T-helper 1 cell treated with Interleukin-12 subunit alpha and Interleukin-12 subunit beta and Interleukin-4 antibody, amounts not matched to agents 30 μg/mL and 1 μg/mL, for 36 hours (primary cell): ENCODE results near the gene FER1L5.

ENCODE experiments used
- H3K27ac Mint-ChIP-seq: one replicate; pipeline ENCODE4 v1.8.0; 2021; ENCODE audit warnings: mild to moderate bottlenecking, mixed read lengths
- H3K27me3 Mint-ChIP-seq: one replicate; pipeline ENCODE4 v1.8.0; 2021; ENCODE audit warnings: low read depth, mixed read lengths
- H3K36me3 Mint-ChIP-seq: one replicate; pipeline ENCODE4 v1.8.0; 2021; ENCODE audit warnings: low read depth, mixed read lengths
- H3K4me1 Mint-ChIP-seq: one replicate; pipeline ENCODE4 v1.8.0; 2021; ENCODE audit warnings: low read depth, mixed read lengths
- H3K4me3 Mint-ChIP-seq: one replicate; pipeline ENCODE4 v1.8.0; 2021; ENCODE audit warnings: mild to moderate bottlenecking, moderate library complexity, mixed read lengths
- H3K9me3 Mint-ChIP-seq: one replicate; pipeline ENCODE4 v1.8.0; 2021; ENCODE audit warnings: mixed read lengths

FER1L5 gene

GRCh38 chr2:96716388-96716787 lies 73.8 kb downstream of the FER1L5 start:
- no peak overlapping the region for H3K27ac Mint-ChIP-seq
- peaks cover 10% of the 10 kb centered on the region for H3K36me3 Mint-ChIP-seq
- no peaks in the 10 kb centered on the region for H3K9me3 Mint-ChIP-seq
- H3K27me3 Mint-ChIP-seq = no peaks in the 10 kb centered on the region
- no peak overlapping the region for H3K4me3 Mint-ChIP-seq
- H3K4me1 Mint-ChIP-seq = no peaks in the 10 kb centered on the region

DNA sequence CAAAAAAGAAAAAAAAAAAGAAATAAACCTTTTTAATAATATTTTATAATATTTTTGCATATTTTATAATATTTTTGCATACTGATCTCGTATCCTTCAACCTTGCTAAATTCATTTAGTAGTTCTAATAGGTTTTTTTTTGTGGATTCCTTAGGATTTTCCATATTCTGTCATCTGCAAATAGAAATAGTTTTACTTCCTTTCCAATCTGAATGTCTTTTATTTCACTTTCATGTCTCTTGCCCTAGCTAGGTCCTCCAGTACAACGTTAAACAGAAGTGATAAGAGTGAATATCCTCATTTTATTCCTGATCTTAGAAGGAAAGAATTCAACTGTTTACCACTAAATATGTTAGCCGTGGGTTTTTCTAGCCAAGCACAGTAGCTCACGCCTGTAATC lies 83.6 kb downstream of the FER1L5 start:
- H3K4me3 Mint-ChIP-seq = no peak overlapping the region
- H3K9me3 Mint-ChIP-seq = no peaks in the 10 kb centered on the region
- H3K36me3 Mint-ChIP-seq = peaks cover 17% of the 10 kb centered on the region
- peaks cover 2% of the 10 kb centered on the region for H3K4me1 Mint-ChIP-seq
- H3K27ac Mint-ChIP-seq = no peak overlapping the region
- no peaks in the 10 kb centered on the region for H3K27me3 Mint-ChIP-seq

DNA sequence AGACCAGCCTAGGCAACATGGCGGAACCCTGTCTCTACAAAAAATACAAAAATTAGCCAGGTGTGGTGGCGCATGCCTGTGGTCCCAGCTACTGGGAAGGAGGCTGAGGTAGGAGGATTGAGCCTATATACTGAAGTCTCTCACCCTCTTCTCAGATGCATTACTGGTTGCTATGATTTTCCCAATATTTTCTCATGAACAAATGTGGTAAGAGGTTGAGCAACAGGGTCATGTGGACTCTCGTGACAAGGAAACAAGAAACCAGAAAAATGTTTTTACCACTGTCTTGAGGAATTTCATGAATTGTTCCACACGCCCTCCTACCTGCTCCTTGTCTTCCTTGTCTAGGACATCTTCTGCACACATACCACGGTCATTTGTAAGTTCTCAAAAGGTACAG lies 84.9 kb downstream of the FER1L5 start:
- Mint-ChIP-seq H3K4me1 (peaks cover 2% of the 10 kb centered on the region), H3K27me3 (no peaks in the 10 kb centered on the region), H3K27ac (no peak overlapping the region), H3K4me3 (no peak overlapping the region), H3K36me3 (peaks cover 18% of the 10 kb centered on the region), H3K9me3 (no peaks in the 10 kb centered on the region)

DNA sequence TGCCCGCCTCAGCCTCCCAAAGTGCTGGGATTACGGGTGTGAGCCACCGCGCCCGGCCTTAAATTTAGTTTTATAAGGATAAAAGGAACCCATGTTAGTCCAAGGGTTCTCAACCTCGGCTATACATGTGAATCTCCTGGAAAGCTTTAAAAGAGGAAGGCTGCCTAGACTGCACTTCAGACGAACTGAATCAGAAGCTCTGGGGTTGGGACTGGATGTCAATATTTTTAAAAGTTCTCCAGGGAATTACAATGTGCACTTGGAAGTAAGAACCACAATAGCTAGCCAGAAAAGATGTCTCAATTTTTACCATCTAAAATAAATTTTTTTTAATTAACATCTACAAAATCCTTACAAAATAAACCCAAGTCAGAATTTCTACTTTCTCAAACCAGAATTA lies 87.2 kb downstream of the FER1L5 start:
- no peaks in the 10 kb centered on the region for H3K9me3 Mint-ChIP-seq
- H3K27ac Mint-ChIP-seq = no peak overlapping the region
- H3K27me3 Mint-ChIP-seq = no peaks in the 10 kb centered on the region
- H3K4me3 Mint-ChIP-seq = no peak overlapping the region
- peaks cover 4% of the 10 kb centered on the region for H3K4me1 Mint-ChIP-seq
- peaks cover 29% of the 10 kb centered on the region for H3K36me3 Mint-ChIP-seq

- H3K27ac Mint-ChIP-seq = peak overlapping the region; percentile 5
- no peak overlapping the region for H3K4me3 Mint-ChIP-seq
- H3K36me3 Mint-ChIP-seq = peaks cover 29% of the 10 kb centered on the region
- no peaks in the 10 kb centered on the region for H3K9me3 Mint-ChIP-seq
- peaks cover 4% of the 10 kb centered on the region for H3K4me1 Mint-ChIP-seq
- no peaks in the 10 kb centered on the region for H3K27me3 Mint-ChIP-seq
These were observed 87.6 kb downstream of the FER1L5 start for GRCh38 chr2:96730212-96730611.

- no peak overlapping the region for H3K4me3 Mint-ChIP-seq
- peaks cover 25% of the 10 kb centered on the region for H3K36me3 Mint-ChIP-seq
- no peak overlapping the region for H3K27ac Mint-ChIP-seq
- H3K9me3 Mint-ChIP-seq = no peaks in the 10 kb centered on the region
- H3K4me1 Mint-ChIP-seq = peaks cover 15% of the 10 kb centered on the region
- no peaks in the 10 kb centered on the region for H3K27me3 Mint-ChIP-seq
These were observed 91.4 kb downstream of the FER1L5 start for GRCh38 chr2:96733931-96734330.

GRCh38 chr2:96734880-96735583 lies 92.5 kb downstream of the FER1L5 start:
- no peak overlapping the region for H3K27ac Mint-ChIP-seq
- no peaks in the 10 kb centered on the region for H3K9me3 Mint-ChIP-seq
- H3K36me3 Mint-ChIP-seq = peaks cover 25% of the 10 kb centered on the region
- peaks cover 18% of the 10 kb centered on the region for H3K4me1 Mint-ChIP-seq
- H3K27me3 Mint-ChIP-seq = no peaks in the 10 kb centered on the region
- no peak overlapping the region for H3K4me3 Mint-ChIP-seq

GRCh38 chr2:96737251-96737650 lies 94.7 kb downstream of the FER1L5 start:
- Mint-ChIP-seq H3K9me3 (no peaks in the 10 kb centered on the region), H3K4me3 (no peak overlapping the region), H3K36me3 (peaks cover 16% of the 10 kb centered on the region), H3K27me3 (peaks cover 3% of the 10 kb centered on the region), H3K4me1 (peaks cover 23% of the 10 kb centered on the region), H3K27ac (no peak overlapping the region)

- Mint-ChIP-seq H3K4me1 (peaks cover 24% of the 10 kb centered on the region), H3K9me3 (no peaks in the 10 kb centered on the region), H3K36me3 (peaks cover 15% of the 10 kb centered on the region), H3K4me3 (no peak overlapping the region), H3K27ac (peak overlapping the region; percentile 41), H3K27me3 (peaks cover 3% of the 10 kb centered on the region)
These were observed 95.3 kb downstream of the FER1L5 start for GRCh38 chr2:96737831-96738230.

- Mint-ChIP-seq H3K4me3 (peak overlapping the region; percentile 93), H3K4me1 (peaks cover 25% of the 10 kb centered on the region), H3K36me3 (peaks cover 4% of the 10 kb centered on the region), H3K27me3 (peaks cover 3% of the 10 kb centered on the region), H3K27ac (peak overlapping the region; percentile 84), H3K9me3 (no peaks in the 10 kb centered on the region)
These were observed 96.6 kb downstream of the FER1L5 start for GRCh38 chr2:96739076-96739632.

DNA sequence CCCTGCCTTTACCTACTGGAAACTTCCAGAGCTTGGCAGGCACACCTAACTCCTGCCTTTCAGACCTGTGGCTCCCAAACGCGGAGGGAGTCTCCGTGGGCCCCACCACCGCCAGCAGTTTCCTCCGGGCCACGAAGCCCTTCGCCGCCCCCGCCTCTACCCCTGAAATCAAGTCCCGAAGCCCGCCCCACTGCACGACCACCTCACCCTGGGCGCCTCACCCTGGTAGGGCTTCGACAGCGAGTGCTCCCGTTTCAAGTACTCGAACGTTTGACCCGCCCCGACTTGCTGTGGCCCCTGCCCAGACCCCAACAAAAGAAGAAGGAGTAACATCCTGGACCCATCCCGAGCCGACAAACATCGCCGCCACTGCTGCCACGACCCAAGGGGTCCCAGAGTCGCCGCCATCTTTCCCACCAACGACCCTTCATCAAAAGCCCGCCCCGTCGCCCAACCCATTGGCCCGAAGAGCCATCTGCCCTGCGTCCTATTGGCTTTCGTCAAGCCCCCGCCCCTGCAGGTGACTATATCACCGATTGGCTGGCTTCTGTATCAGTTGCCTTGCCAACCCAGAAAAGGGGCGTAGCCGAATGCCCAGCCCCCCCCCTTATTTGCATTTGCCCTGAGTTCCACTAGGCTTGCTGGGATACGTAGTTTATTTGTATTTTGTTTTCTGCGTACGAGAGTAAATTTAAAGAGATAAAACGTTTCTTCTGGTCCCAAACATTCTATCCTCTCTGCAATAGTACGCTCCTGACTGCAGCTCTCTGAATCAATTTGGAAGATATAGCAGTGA lies 97.3 kb downstream of the FER1L5 start, which contains the start of gene LMAN2L:
Gene LMAN2L (minus strand): TSS at position 432 of the 796 bp plus-strand sequence. CDS start 24 bp downstream, at position 408.
- peaks cover 3% of the 10 kb centered on the region for H3K27me3 Mint-ChIP-seq
- peaks cover 2% of the 10 kb centered on the region for H3K36me3 Mint-ChIP-seq
- no peaks in the 10 kb centered on the region for H3K9me3 Mint-ChIP-seq
- H3K4me3 Mint-ChIP-seq = peak within 1 kb of the TSS; percentile 93
- peak within 1 kb of the TSS; percentile 84 for H3K27ac Mint-ChIP-seq
- peaks cover 23% of the 10 kb centered on the region for H3K4me1 Mint-ChIP-seq

- Mint-ChIP-seq H3K36me3 (no peaks in the 10 kb centered on the region), H3K27me3 (peaks cover 18% of the 10 kb centered on the region), H3K27ac (no peak overlapping the region), H3K4me1 (peaks cover 4% of the 10 kb centered on the region), H3K9me3 (no peaks in the 10 kb centered on the region), H3K4me3 (no peak overlapping the region)
These were observed 104.6 kb downstream of the FER1L5 start for GRCh38 chr2:96747061-96747617.

DNA sequence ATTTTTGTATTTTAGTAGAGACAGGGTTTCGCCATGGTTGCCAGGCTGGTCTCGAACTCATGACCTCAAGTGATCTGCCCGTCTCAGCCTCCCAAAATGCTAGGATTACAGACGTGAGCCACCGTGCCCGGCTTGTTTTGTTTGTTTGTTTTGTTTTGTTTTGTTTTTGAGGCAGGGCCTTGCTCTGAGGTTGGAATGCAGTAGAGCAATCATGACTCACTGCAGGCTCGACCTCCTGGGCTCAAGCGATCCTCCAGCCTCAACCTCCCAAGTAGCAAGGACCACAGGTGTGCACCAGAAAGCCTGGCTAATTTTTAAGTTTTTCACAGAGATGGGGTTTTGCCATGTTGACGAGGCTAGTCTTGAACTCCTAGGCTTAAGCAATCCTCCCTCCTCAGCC lies 109.2 kb downstream of the FER1L5 start:
- no peaks in the 10 kb centered on the region for H3K36me3 Mint-ChIP-seq
- no peak overlapping the region for H3K4me3 Mint-ChIP-seq
- H3K9me3 Mint-ChIP-seq = no peaks in the 10 kb centered on the region
- H3K27me3 Mint-ChIP-seq = peaks cover 13% of the 10 kb centered on the region
- no peaks in the 10 kb centered on the region for H3K4me1 Mint-ChIP-seq
- H3K27ac Mint-ChIP-seq = no peak overlapping the region

GRCh38 chr2:96753661-96754282 lies 111.2 kb downstream of the FER1L5 start:
- Mint-ChIP-seq H3K9me3 (no peaks in the 10 kb centered on the region), H3K4me1 (no peaks in the 10 kb centered on the region), H3K27ac (no peak overlapping the region), H3K4me3 (no peak overlapping the region), H3K27me3 (no peaks in the 10 kb centered on the region), H3K36me3 (no peaks in the 10 kb centered on the region)
